Naive thymus-derived CD4-positive, alpha-beta T cell (primary cell): Measurements from ENCODE around the gene MOV10. TPM values are rescaled to one million over a fixed set of nuclear protein-coding genes. Genes with fewer than 3 reads are reported as not detected.
"Not testable (repeated sequence)": the region's sequence is repeated elsewhere in the genome, so short reads cannot be mapped to it uniquely, and the experiment has no call there.

Source experiments
- ATAC-seq: fragments of 150-1000 bp; cut with Tn5 transposase; 2 replicates; pipeline ENCODE4 v1.10.0; 2021; ENCODE audit warnings: mild to moderate bottlenecking, moderate library complexity
- CTCF ChIA-PET: fragments of 350-600 bp; sonication (Branson Sonifier 250); formaldehyde crosslinking; loops from one replicate; lab custom pipeline; 2021; ENCODE audit warnings: antibody characterized with exemption; lab: Charles Lee
- POLR2A ChIA-PET: fragments of 350-600 bp; sonication (Branson Sonifier 250); formaldehyde crosslinking; loops from one replicate; lab custom pipeline; 2021; ENCODE audit warnings: antibody characterized with exemption, inconsistent platforms; lab: Charles Lee
- DNase-seq, 9 donors: peaks; one replicate each; pipeline versions ENCODE4 v3.0.0 to v3.0.0-alpha.2; 2020 to 2022; ENCODE audit warnings: mixed read lengths in 1 of 9
- H3K27ac ChIP-seq: one replicate; pipeline ENCODE4 v1.7.0; 2013; ENCODE audit warnings: mild to moderate bottlenecking, low read depth, low read length, moderate library complexity
- H3K27me3 ChIP-seq, 2 donors: one replicate each; pipeline ENCODE4 v1.7.0; 2013; ENCODE audit warnings: low read length in 2 of 2, mild to moderate bottlenecking in 2 of 2, moderate library complexity in 2 of 2; ENCODE audit not compliant: control insufficient read depth in 2 of 2, insufficient read depth in 2 of 2
- H3K36me3 ChIP-seq, 3 experiments: 1 replicate in 2 of 3; 2 replicates in 1 of 3; pipeline ENCODE4 v1.7.0; 2013; ENCODE audit warnings: low read length in 3 of 3, mild to moderate bottlenecking in 3 of 3, moderate library complexity in 1 of 3; ENCODE audit not compliant: insufficient read depth in 3 of 3, control insufficient read depth in 2 of 3
- H3K4me1 ChIP-seq, 2 donors: one replicate each; pipeline ENCODE4 v1.7.0; 2013; ENCODE audit warnings: low read length in 2 of 2, mild to moderate bottlenecking in 2 of 2, moderate library complexity in 1 of 2; ENCODE audit not compliant: control insufficient read depth in 2 of 2, insufficient read depth in 2 of 2
- H3K4me3 ChIP-seq: 2 replicates; pipeline ENCODE4 v1.7.0; 2013; ENCODE audit warnings: mild to moderate bottlenecking, low read length
- H3K9me3 ChIP-seq, 3 experiments: 1 replicate in 2 of 3; 2 replicates in 1 of 3; pipeline ENCODE4 v1.7.0; 2013; ENCODE audit warnings: low read length in 3 of 3; ENCODE audit not compliant: control insufficient read depth in 2 of 3
- H3K27ac Mint-ChIP-seq, 9 donors: one replicate each; pipeline ENCODE4 v1.8.0; 2020 to 2022; ENCODE audit warnings: mixed read lengths in 9 of 9, mild to moderate bottlenecking in 8 of 9, moderate library complexity in 5 of 9, inconsistent platforms in 2 of 9
- H3K27me3 Mint-ChIP-seq, 5 donors: one replicate each; pipeline ENCODE4 v1.8.0; 2021 to 2022; ENCODE audit warnings: mixed read lengths in 5 of 5, mild to moderate bottlenecking in 1 of 5
- H3K36me3 Mint-ChIP-seq, 5 donors: one replicate each; pipeline ENCODE4 v1.8.0; 2020 to 2022; ENCODE audit warnings: mixed read lengths in 5 of 5, mild to moderate bottlenecking in 3 of 5, inconsistent platforms in 1 of 5
- H3K4me1 Mint-ChIP-seq, 7 donors: one replicate each; pipeline ENCODE4 v1.8.0; 2020 to 2022; ENCODE audit warnings: mixed read lengths in 7 of 7, mild to moderate bottlenecking in 3 of 7, inconsistent platforms in 1 of 7
- H3K4me3 Mint-ChIP-seq, 10 donors: one replicate each; pipeline ENCODE4 v1.8.0; 2020 to 2022; ENCODE audit warnings: mild to moderate bottlenecking in 10 of 10, mixed read lengths in 10 of 10, moderate library complexity in 6 of 10, inconsistent platforms in 2 of 10
- H3K9me3 Mint-ChIP-seq, 11 donors: one replicate each; pipeline ENCODE4 v1.8.0; 2020 to 2022; ENCODE audit warnings: mixed read lengths in 11 of 11, mild to moderate bottlenecking in 4 of 11, inconsistent platforms in 1 of 11, moderate library complexity in 1 of 11
- intact Hi-C, 2 donors: fragments of 100-400 bp; cut with micrococcal nuclease; formaldehyde crosslinking; loops; one replicate each; pipeline ENCODE4 v1.15.1; 2023
- polyA plus RNA-seq, 2 donors: library from polyadenylated mRNA; unstranded; fragments of 300-500 nt; fragmentation: Illumina TruSeq; gene quantifications; one replicate each; pipeline ENCODE4 v1.2.3, GENCODE V29; 2021
- total RNA-seq, 6 experiments: library from RNA in 5 of 6; stranded (reverse) in 5 of 6; gene quantifications; 1 replicate in 5 of 6; 2 replicates in 1 of 6; pipeline ENCODE4 v1.2.3 and lab custom pipeline; 2021 to 2026

MOV10 gene
- total and polyA plus RNA-seq, 7 experiments from 2014 or later = 26.1 to 126 (median 87.1) TPM

GRCh38 chr1:112640437-112640836, 34.0 kb upstream of the MOV10 start:
- peak overlapping the region in 1 of 9 donors; percentile 48 for H3K27ac Mint-ChIP-seq
- intact Hi-C loops, CTCF ChIA-PET, H3K9me3 ChIP-seq, ATAC-seq, DNase-seq, H3K27ac ChIP-seq, H3K27me3 Mint-ChIP-seq, H3K9me3 Mint-ChIP-seq, H3K4me1 ChIP-seq, H3K36me3 ChIP-seq, POLR2A ChIA-PET, H3K27me3 ChIP-seq, H3K4me3 ChIP-seq: not testable (repeated sequence)
- H3K4me3 Mint-ChIP-seq = peak overlapping the region in 1 of 10 donors; percentile 45
- H3K36me3 Mint-ChIP-seq = peaks cover 4 to 14% (median 12%) of the 10 kb centered on the region in 5 donors
- peaks cover 20 to 61% (median 53%) of the 10 kb centered on the region in 7 donors for H3K4me1 Mint-ChIP-seq

DNA sequence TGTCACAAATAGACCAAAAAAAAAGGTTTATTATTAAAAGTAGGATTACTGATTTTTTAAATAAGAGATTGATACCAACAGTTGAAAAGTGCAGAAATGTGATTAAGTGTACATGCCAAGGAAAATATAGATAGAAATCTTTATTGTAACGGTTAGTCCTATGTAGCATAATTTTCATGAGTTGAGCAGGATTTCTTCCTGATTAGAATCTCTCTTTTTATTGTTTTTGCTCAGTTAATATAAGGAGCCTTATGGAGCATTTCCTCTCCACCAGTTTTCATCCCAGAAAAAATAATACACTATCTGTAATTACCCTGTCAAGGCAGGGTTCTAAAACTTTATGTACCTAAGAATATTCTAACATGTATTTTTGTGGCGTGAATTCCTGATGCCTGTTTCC, 31.4 kb upstream of the MOV10 start:
- peaks cover 0 to 8% of the 10 kb centered on the region in 2 donors for H3K4me1 ChIP-seq
- Mint-ChIP-seq H3K4me1 (peaks cover 15 to 56% (median 43%) of the 10 kb centered on the region in 7 donors), H3K27me3 (no peaks in the 10 kb centered on the region), H3K27ac (peak overlapping the region in 2 of 9 donors; percentile 14 to 26), H3K4me3 (no peak overlapping the region), H3K36me3 (peaks cover under 1 to 23% (median 18%) of the 10 kb centered on the region in 5 donors), H3K9me3 (no peaks in the 10 kb centered on the region)
- H3K27me3 ChIP-seq = no peaks in the 10 kb centered on the region
- CTCF ChIA-PET = interaction anchor here (0.5 to 1.2 kb wide), 2 partner anchors 65 to 214 kb away, joined by 3 read pairs; no protein-coding TSS in a partner anchor
- H3K36me3 ChIP-seq = no peaks in the 10 kb centered on the region
- H3K9me3 ChIP-seq = no peaks in the 10 kb centered on the region
- no peak for ATAC-seq
- no peak overlapping the region for H3K27ac ChIP-seq
- POLR2A ChIA-PET = interaction anchor here (1.0 kb wide), 1 partner anchor 24 kb away, joined by 3 read pairs; the partner anchor contains the start of genes CAPZA1 and ST7L
- no peak overlapping the region for H3K4me3 ChIP-seq
- DNase-seq = no peak
- intact Hi-C loops = loop anchor here in 1 of 2 donors (2.0 kb wide), 1 partner anchor 14 kb away; no protein-coding TSS in a partner anchor

DNA sequence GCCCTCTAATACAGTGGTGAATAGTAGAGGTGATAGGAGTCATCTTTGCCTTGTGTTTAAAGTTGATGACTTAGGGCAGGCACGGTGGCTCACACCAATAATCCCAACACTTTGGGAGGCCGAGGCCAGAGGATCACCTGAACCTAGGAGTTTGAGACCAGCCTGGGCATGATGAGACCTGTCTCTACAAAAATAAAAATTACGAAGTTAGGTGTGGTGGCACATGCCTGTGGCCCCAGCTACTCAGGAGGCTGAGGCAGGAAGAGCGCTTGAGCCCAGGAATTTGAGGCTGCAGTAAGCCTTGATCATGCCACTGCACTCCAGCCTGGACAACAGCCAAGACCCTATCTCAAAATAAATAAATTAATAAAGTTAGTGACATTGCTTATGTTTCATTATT, 28.2 kb upstream of the MOV10 start:
- POLR2A ChIA-PET = no interaction called here
- Mint-ChIP-seq H3K4me1 (peaks cover 15 to 65% (median 37%) of the 10 kb centered on the region in 7 donors), H3K4me3 (no peak overlapping the region), H3K36me3 (peaks cover 7 to 38% (median 35%) of the 10 kb centered on the region in 5 donors), H3K27ac (peak overlapping the region in 7 of 9 donors; percentile 4 to 71 (median 36)), H3K27me3 (no peaks in the 10 kb centered on the region), H3K9me3 (no peaks in the 10 kb centered on the region)
- H3K36me3 ChIP-seq = peaks cover 13 to 24% (median 20%) of the 10 kb centered on the region in 3 experiments
- intact Hi-C loops = loop anchor here in 1 of 2 donors (2.0 kb wide), 1 partner anchor 25 kb away; no protein-coding TSS in a partner anchor
- no peaks in the 10 kb centered on the region for H3K27me3 ChIP-seq
- H3K27ac ChIP-seq = no peak overlapping the region
- H3K4me1 ChIP-seq = peaks cover 0 to 8% of the 10 kb centered on the region in 2 donors
- CTCF ChIA-PET = interaction anchor here (0.7 kb wide), 1 partner anchor 1184 kb away, joined by 3 read pairs; no protein-coding TSS in a partner anchor
- H3K4me3 ChIP-seq = no peak overlapping the region
- H3K9me3 ChIP-seq = no peaks in the 10 kb centered on the region
- ATAC-seq (no peak), DNase-seq (no peak)

DNA sequence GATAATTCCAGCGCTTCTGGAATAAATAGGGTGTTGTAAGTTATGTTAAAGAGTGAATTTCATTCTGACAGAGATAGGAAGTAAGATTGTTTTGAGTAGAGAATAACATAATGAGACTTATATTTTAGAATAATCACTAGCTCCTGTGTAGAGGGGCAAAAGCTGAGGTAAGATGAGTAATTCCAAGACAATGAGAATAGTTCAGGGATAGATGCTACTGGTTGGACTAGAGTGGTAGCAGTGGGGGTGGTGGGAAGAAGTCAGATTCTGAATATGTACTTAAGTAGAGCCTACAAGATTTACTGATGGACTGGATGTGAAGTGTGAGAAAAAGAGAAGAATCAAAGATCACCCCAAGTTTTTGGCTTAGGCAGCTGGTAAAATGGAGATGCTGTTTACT, 23.3 kb upstream of the MOV10 start:
- intact Hi-C loops = no loop called here
- Histone ChIP-seq H3K27me3 (no peaks in the 10 kb centered on the region), H3K36me3 (peaks cover 13 to 39% (median 27%) of the 10 kb centered on the region in 3 experiments), H3K4me1 (peaks cover 0 to 1% of the 10 kb centered on the region in 2 donors), H3K4me3 (no peak overlapping the region), H3K27ac (no peak overlapping the region), H3K9me3 (no peaks in the 10 kb centered on the region)
- H3K36me3 Mint-ChIP-seq = peaks cover 9 to 45% (median 36%) of the 10 kb centered on the region in 5 donors
- no peaks in the 10 kb centered on the region for H3K27me3 Mint-ChIP-seq
- CTCF ChIA-PET = interaction anchor here (1.1 kb wide), 1 partner anchor 67 kb away, joined by 4 read pairs; a partner anchor contains a TSS
- H3K9me3 Mint-ChIP-seq = no peaks in the 10 kb centered on the region
- peak overlapping the region in 8 of 9 donors; percentile 0 to 73 (median 46) for H3K27ac Mint-ChIP-seq
- H3K4me3 Mint-ChIP-seq = no peak overlapping the region
- POLR2A ChIA-PET = interaction anchor here (1.5 to 2.2 kb wide), 2 partner anchors 9 to 33 kb away, joined by 4 to 6 read pairs; no protein-coding TSS in a partner anchor
- no peak for DNase-seq
- ATAC-seq = no peak
- peaks cover 3 to 33% (median 17%) of the 10 kb centered on the region in 7 donors for H3K4me1 Mint-ChIP-seq

DNA sequence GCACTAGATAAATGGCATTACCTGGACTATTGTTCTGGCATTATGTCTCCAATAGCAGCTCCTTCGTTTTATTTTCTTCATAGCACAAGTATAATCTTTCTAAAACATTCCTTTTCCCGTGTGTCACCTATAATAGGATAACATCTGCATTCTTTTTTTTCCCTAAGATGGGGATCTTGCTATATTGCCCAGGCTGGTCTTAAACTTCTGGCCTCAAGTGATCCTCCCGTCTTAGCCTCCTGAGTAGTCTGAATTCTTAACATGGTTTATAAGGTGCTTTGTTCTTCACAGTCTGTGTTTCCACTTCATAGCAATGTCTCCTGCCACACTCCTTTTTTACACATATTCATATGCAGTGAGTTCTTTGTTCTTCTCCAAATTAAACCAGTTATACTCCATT, 8.6 kb upstream of the MOV10 start:
- Histone ChIP-seq H3K4me1 (no peaks in the 10 kb centered on the region), H3K27ac (no peak overlapping the region), H3K4me3 (no peak overlapping the region), H3K36me3 (peaks cover 5 to 92% (median 21%) of the 10 kb centered on the region in 3 experiments), H3K27me3 (no peaks in the 10 kb centered on the region), H3K9me3 (no peaks in the 10 kb centered on the region)
- Mint-ChIP-seq H3K27me3 (no peaks in the 10 kb centered on the region), H3K4me3 (no peak overlapping the region), H3K9me3 (no peaks in the 10 kb centered on the region), H3K4me1 (peaks cover 3 to 35% (median 12%) of the 10 kb centered on the region in 7 donors), H3K36me3 (peaks cover 15 to 71% (median 40%) of the 10 kb centered on the region in 5 donors), H3K27ac (peak overlapping the region in 5 of 9 donors; percentile 3 to 42 (median 16))
- DNase-seq (no peak), ATAC-seq (no peak)
- ChIA-PET CTCF (no interaction called here), POLR2A (interaction anchor here (1.8 kb wide), 1 partner anchor 9 kb away, joined by 4 read pairs; the partner anchor contains the start of gene MOV10)
- intact Hi-C loops = no loop called here

DNA sequence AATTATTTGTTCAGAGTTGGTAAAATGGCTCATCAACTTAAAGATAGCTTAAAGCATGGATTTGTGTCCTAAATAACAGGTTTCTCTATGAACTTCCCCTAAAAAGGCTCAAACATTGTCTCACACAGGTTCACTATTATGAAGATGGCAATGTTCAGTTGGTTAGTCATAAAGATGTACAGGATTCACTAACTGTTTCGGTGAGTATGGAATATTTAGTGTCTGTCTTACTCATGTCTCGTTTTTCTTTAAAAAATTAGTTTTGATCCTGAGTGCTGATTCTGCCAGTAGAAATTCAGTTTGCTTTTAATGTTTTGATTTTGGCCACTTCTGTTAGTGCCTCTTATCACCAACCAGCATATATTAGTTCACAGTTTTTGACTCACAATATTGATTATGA, 7.5 kb upstream of the MOV10 start:
- H3K27me3 Mint-ChIP-seq = no peaks in the 10 kb centered on the region
- ChIA-PET CTCF (no interaction called here), POLR2A (no interaction called here)
- H3K36me3 Mint-ChIP-seq = peaks cover 9 to 70% (median 34%) of the 10 kb centered on the region in 5 donors
- H3K4me3 ChIP-seq = no peak overlapping the region
- peak overlapping the region in 7 of 9 donors; percentile 4 to 91 (median 43) for H3K27ac Mint-ChIP-seq
- no peak overlapping the region for H3K4me3 Mint-ChIP-seq
- ATAC-seq (no peak), DNase-seq (no peak)
- intact Hi-C loops = no loop called here
- H3K4me1 ChIP-seq = no peaks in the 10 kb centered on the region
- peaks cover 5 to 81% (median 28%) of the 10 kb centered on the region in 3 experiments for H3K36me3 ChIP-seq
- no peaks in the 10 kb centered on the region for H3K27me3 ChIP-seq
- no peaks in the 10 kb centered on the region for H3K9me3 Mint-ChIP-seq
- no peak overlapping the region for H3K27ac ChIP-seq
- no peaks in the 10 kb centered on the region for H3K9me3 ChIP-seq
- peaks cover 0 to 36% (median 15%) of the 10 kb centered on the region in 7 donors for H3K4me1 Mint-ChIP-seq
